ENCODE results near the gene PDE1C.

PDE1C gene

GRCh38 chr7:31926991-31927584 is 143.1 kb downstream of the PDE1C start:
- no peak for TF ChIP-seq CTCF (IDR thresholded peaks at IDR 0.05; ENCODE audit: unreplicated experiment in 3 of 3)
- H3K4me3 Mint-ChIP-seq, result no peak overlapping the region
- no peaks in the 10 kb centered on the region for H3K36me3 Mint-ChIP-seq (ENCODE audit: low read depth)
- H3K27me3 Mint-ChIP-seq (ENCODE audit: low read depth), result no peaks in the 10 kb centered on the region
- no peaks in the 10 kb centered on the region for H3K4me1 Mint-ChIP-seq
- peaks cover 17% of the 10 kb centered on the region for H3K9me3 Mint-ChIP-seq
- no peak overlapping the region for H3K27ac Mint-ChIP-seq

- Mint-ChIP-seq H3K27ac (no peak overlapping the region), H3K36me3 (ENCODE audit: low read depth) (no peaks in the 10 kb centered on the region), H3K4me1 (no peaks in the 10 kb centered on the region), H3K27me3 (ENCODE audit: low read depth) (no peaks in the 10 kb centered on the region), H3K4me3 (no peak overlapping the region), H3K9me3 (peaks cover 13% of the 10 kb centered on the region)
- no peak for TF ChIP-seq CTCF (IDR thresholded peaks at IDR 0.05; ENCODE audit: unreplicated experiment in 3 of 3)
Measured at GRCh38 chr7:31925753-31926454, 144.3 kb downstream of the PDE1C start.

- Mint-ChIP-seq H3K36me3 (ENCODE audit: low read depth) (no peaks in the 10 kb centered on the region), H3K4me1 (no peaks in the 10 kb centered on the region), H3K9me3 (peaks cover 5% of the 10 kb centered on the region), H3K27ac (no peak overlapping the region), H3K27me3 (ENCODE audit: low read depth) (peaks cover 4% of the 10 kb centered on the region), H3K4me3 (no peak overlapping the region)
- no peak for TF ChIP-seq CTCF (IDR thresholded peaks at IDR 0.05; ENCODE audit: unreplicated experiment in 3 of 3)
Measured at GRCh38 chr7:31924251-31924650, 146.0 kb downstream of the PDE1C start.

GRCh38 chr7:31922848-31923247 is 147.4 kb downstream of the PDE1C start:
- TF ChIP-seq CTCF (IDR thresholded peaks at IDR 0.05; ENCODE audit: unreplicated experiment in 3 of 3), result no peak
- peaks cover under 1% of the 10 kb centered on the region for H3K9me3 Mint-ChIP-seq
- no peaks in the 10 kb centered on the region for H3K4me1 Mint-ChIP-seq
- H3K36me3 Mint-ChIP-seq (ENCODE audit: low read depth), result no peaks in the 10 kb centered on the region
- H3K27me3 Mint-ChIP-seq (ENCODE audit: low read depth), result peaks cover 4% of the 10 kb centered on the region
- H3K27ac Mint-ChIP-seq, result no peak overlapping the region
- H3K4me3 Mint-ChIP-seq, result no peak overlapping the region

- no peaks in the 10 kb centered on the region for H3K9me3 Mint-ChIP-seq
- no peaks in the 10 kb centered on the region for H3K4me1 Mint-ChIP-seq
- no peak overlapping the region for H3K4me3 Mint-ChIP-seq
- H3K36me3 Mint-ChIP-seq (ENCODE audit: low read depth), result no peaks in the 10 kb centered on the region
- H3K27ac Mint-ChIP-seq, result no peak overlapping the region
- peaks cover 4% of the 10 kb centered on the region for H3K27me3 Mint-ChIP-seq (ENCODE audit: low read depth)
- TF ChIP-seq CTCF (IDR thresholded peaks at IDR 0.05; ENCODE audit: unreplicated experiment in 3 of 3), result no peak
Measured at GRCh38 chr7:31921047-31921446, 149.2 kb downstream of the PDE1C start.

Measured in nephron (organoid).